ENCODE results near the gene ROR1.

DNA sequence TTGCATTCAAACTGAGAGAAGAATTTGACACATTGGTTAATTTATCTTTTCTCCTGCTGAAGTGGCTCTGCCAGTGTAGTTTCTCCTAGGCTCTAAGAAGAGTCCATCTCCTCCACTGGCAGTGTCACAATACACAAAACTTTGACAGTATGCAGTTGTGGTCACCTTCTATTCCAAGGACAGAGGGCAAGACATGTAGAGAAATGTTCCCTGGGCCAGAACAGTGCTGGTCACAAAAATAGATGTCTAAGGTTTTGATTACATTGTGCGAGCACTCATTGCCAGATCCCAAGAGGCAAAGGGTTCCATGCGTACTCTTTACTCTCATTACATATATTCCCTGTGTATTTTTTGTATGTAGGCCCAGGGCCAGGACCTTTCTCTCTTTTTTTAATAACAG lies 281.5 kb downstream of the ROR1 start:
- TF ChIP-seq, protein P1, sequence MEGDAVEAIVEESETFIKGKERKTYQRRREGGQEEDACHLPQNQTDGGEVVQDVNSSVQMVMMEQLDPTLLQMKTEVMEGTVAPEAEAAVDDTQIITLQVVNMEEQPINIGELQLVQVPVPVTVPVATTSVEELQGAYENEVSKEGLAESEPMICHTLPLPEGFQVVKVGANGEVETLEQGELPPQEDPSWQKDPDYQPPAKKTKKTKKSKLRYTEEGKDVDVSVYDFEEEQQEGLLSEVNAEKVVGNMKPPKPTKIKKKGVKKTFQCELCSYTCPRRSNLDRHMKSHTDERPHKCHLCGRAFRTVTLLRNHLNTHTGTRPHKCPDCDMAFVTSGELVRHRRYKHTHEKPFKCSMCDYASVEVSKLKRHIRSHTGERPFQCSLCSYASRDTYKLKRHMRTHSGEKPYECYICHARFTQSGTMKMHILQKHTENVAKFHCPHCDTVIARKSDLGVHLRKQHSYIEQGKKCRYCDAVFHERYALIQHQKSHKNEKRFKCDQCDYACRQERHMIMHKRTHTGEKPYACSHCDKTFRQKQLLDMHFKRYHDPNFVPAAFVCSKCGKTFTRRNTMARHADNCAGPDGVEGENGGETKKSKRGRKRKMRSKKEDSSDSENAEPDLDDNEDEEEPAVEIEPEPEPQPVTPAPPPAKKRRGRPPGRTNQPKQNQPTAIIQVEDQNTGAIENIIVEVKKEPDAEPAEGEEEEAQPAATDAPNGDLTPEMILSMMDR (IDR thresholded peaks at IDR 0.05) = no peak
- no peak for TF ChIP-seq POLR2A (IDR thresholded peaks at IDR 0.05)

Measured in testis (tissue), 2 donors.